HG03342 (cell line): ENCODE data around the gene COQ9.
A peak's percentile ranks its signal among the peaks of the same experiment; 100 is the strongest.
"Not testable (repeated sequence)": the region's sequence is repeated elsewhere in the genome, so short reads cannot be mapped to it uniquely, and the experiment has no call there.

Experiments
- ATAC-seq: cut with Tn5 transposase; IDR thresholded peaks from one replicate; pipeline ENCODE4 v1.9.1; 2021; ENCODE audit warnings: mild to moderate bottlenecking, moderate library complexity; ENCODE audit not compliant: unreplicated experiment

Gene COQ9

GRCh38 chr16:57426356-57426755 lies 20.9 kb upstream of the COQ9 start:
- no peak for ATAC-seq

GRCh38 chr16:57427307-57427706 lies 20.0 kb upstream of the COQ9 start:
- ATAC-seq = no peak

DNA sequence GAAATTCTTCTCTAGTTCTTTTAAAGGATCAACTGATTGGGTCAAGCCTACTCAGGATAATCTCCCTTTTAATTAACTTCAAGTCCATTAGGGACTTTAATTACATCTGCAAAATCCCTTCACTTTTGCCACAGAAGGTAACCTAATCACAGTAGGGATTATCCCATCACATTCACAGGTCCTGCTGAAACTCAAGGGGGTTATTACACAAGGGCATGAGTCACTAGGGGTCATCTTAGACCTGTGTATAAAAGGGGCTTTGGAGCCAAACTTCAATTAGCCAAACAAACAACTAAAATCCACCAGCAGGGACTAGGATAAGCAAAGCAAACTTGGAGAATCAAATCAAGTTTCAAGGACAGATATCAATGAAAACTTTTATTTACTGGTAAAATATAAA lies 19.5 kb upstream of the COQ9 start:
- no peak for ATAC-seq

- ATAC-seq = no peak
These were observed 16.3 kb upstream of the COQ9 start for GRCh38 chr16:57430955-57431354.

DNA sequence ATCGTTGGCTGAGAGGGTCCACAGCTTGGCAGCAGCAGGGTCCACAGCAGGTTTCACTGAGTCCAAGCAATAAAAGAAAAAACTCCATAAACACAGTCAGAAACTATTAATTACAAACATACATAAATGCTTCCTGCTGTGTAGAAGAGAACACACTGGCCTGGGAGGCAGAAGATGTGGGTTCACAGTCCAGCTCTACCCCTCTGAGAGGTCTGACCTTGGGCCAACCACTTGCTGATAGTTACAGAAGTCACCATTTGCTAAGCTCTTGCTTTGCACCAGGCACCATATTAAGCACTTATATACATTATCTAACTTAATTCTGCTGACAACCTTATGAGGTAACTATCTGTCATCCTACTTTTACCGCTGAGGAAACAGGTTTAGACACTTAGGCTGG lies 14.8 kb upstream of the COQ9 start:
- no peak for ATAC-seq

- no peak for ATAC-seq
These were observed 14.3 kb upstream of the COQ9 start for GRCh38 chr16:57432989-57433388.

DNA sequence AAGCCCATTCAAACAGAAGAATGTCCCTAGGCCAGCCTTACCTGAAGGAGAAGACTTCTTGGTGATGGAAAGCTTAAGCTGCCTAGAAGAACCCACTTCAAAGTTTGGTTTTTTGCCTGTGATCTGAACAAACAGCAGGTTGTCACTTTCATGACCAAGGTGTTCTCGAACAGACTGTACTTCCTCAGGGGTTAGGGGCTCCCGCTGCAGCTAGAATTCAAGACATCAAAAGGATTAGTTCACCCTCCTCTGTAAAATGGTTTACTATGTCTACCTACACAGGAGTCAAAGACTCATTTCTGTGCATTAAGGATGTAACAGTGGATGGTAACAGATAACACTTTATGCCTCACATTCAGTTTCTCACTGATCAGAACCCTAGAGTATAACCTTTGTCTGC lies 13.3 kb upstream of the COQ9 start:
- ATAC-seq = no peak

DNA sequence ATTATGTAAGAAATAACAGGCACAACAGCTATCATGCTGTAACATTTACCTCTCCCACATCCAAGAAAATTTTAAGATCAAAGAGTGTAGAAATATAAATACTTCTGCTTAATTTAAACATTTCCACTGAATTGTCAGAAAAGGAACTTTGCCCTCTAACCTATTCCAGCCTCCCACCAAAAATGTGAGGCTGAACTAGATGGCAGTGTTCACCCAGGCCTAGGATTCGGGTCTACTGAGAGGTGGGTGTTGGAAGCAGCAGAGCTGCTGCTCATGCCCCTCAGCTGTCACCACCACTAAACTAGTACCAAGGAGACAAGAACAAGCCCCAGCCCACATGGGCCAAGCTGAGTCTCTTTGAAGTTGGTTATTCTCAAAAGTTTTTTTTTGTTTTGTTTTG lies 11.4 kb upstream of the COQ9 start:
- no peak for ATAC-seq

DNA sequence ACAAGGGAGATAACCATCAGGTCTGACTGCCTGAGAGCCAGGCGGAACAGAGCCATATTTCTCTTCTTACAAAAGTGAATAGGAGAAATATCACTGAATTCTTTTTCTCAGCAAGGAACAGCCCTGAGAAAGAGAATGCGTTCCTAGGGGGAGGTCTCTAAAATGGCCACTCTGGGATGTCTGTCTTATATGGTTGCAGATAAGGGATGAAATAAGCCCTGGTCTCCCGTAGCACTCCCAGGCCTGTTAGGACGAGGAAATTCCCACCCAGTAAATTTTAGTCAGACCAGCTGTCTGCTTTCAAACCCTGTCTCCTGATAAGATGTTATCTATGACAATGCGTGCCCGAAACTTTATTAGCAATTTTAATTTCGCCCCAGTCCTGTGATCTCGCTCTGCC lies 7.3 kb upstream of the COQ9 start:
- not testable (repeated sequence) for ATAC-seq

GRCh38 chr16:57440551-57440950 lies 6.7 kb upstream of the COQ9 start:
- ATAC-seq = not testable (repeated sequence)

GRCh38 chr16:57444711-57445110 lies 2.6 kb upstream of the COQ9 start:
- no peak for ATAC-seq

- no peak for ATAC-seq
These were observed 1.8 kb upstream of the COQ9 start for GRCh38 chr16:57445510-57445909.

- peak; percentile 39 for ATAC-seq
These were observed 621 bp upstream of the COQ9 start for GRCh38 chr16:57446531-57447185.

GRCh38 chr16:57452021-57452420 lies 4.7 kb downstream of the COQ9 start:
- no peak for ATAC-seq

DNA sequence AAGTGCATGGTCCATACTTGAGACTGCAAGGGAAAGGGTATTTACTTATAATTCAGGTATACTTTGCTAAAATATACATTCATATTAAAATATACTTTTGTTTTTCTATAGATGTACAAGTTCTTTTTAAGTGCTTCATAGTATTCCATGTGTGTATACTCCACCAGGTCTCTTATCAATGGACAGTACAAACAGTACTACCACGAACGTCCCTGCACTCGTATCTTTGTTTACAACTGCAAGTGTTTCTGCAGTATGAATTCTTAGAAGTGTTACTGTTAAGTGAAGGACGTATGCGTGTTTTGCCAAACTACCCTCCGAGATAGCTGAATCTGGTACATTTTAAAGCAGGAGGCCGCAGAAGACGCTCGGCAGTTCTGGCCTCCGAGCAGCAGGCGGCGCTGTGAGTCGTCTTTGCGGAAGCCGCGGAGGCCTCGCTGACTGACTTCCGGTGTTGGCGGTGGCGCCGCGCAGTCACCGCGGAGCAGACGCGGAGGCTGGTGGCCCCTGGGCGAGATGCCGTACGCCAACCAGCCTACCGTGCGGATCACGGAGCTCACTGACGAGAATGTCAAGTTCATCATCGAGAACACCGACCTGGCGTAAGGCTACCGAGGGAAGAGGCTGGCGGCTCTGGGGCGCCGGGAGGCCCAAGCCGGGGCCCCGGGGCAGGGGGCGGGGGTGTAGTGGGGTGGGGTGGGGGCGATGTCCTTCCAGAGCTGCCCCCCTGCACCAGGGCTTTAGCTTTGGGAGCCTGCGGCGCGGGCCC lies 15.1 kb downstream of the COQ9 start, which contains the start of gene POLR2C:
Gene POLR2C (plus strand): TSS at position 471 of the 769 bp plus-strand sequence. CDS start 46 bp downstream, at position 517.
- peak; percentile 90 for ATAC-seq

DNA sequence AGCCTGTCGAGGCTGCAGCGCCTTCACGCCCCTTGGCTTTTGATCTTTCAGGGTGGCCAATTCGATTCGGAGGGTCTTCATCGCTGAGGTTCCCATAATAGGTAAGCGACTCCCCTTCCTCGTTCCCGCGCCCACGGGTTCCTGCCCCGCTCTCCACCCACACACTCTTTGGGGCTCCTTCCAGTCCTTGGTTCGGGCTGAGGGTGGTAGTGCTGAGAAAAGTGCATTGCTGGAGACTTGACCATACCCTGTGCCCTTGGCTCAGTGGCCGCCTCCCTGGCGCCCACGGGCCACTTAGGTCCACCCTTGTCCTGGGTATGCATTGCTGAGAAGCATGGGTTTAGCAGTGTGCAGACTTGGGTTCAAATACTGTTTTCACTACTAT lies 15.7 kb downstream of the COQ9 start:
- ATAC-seq = peak; percentile 3

DNA sequence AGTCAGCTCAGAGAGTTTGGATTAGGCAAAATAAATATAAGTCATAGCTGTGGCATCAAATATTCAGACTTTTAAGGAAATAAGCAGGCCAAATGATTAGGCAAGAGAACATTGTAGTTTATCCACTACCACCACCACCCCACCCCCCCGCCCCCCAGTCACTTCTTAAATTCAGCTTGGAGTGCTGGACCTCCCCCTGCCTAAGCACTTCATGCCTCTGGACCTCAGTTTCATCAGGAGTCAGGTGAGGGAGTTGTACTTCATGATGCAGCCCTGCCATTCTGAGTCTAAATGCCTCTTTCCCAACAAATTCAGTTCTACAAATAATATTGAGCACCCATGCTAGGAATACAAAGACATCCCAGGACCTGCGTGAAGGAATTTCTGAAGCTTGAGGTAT lies 17.2 kb downstream of the COQ9 start:
- ATAC-seq = no peak

DNA sequence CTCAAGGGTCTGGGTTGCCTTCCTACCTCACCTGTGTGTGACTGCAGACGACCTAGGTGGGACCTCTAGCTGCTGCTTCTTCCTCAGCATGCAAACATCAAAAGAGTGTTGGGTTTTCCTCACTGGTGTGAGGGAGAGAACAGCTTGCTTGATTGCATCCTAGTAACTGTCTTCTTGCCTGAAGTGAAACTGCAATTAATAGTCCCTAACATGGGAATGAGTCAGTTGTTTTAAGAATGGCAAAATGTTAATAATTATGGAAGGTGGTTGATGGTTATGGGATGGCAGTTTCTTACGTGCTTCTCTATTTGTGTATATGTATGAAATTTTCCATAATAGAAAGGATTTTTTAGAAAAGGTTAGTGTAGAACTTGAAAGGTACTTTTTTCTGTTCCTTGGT lies 21.1 kb downstream of the COQ9 start:
- ATAC-seq = no peak

DNA sequence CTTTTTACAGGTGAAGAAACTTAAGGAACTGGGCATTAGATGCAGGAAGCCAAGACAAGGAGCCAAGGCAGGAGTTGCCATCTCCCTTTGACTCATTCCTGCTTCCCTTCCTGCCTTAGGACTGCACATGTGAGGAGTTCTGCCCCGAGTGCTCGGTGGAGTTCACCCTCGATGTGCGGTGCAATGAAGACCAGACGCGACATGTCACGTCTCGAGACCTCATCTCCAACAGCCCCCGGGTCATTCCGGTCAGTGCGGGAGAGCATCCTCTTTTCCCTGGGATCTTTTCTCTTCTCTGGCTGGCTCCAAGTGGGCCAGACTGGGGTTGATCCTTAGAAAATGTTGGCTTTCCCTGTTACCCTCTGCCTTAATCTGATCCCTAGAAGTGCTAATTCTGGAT lies 21.8 kb downstream of the COQ9 start:
- no peak for ATAC-seq

GRCh38 chr16:57469917-57470470 lies 22.7 kb downstream of the COQ9 start:
- ATAC-seq = no peak

GRCh38 chr16:57470711-57471110 lies 23.4 kb downstream of the COQ9 start:
- ATAC-seq = no peak

GRCh38 chr16:57471209-57471608 lies 23.9 kb downstream of the COQ9 start:
- no peak for ATAC-seq
